Medulla oblongata (tissue), 1 donor: ENCODE data around the gene CERCAM.
"Not testable (repeated sequence)": the region's sequence is repeated elsewhere in the genome, so short reads cannot be mapped to it uniquely, and the experiment has no call there.

Experiments used
- DNase-seq: peaks from one replicate; pipeline ENCODE4 v3.0.0-alpha.2; 2015; ENCODE audit errors: extremely low spot score

Gene CERCAM

GRCh38 chr9:128392302-128393144 lies 28.1 kb upstream of the CERCAM start:
- DNase-seq, result no peak

GRCh38 chr9:128393145-128393775 lies 27.4 kb upstream of the CERCAM start:
- peak; percentile 87 for DNase-seq

- peak; percentile 32 for DNase-seq
These were observed 26.7 kb upstream of the CERCAM start for GRCh38 chr9:128393970-128394369.

DNA sequence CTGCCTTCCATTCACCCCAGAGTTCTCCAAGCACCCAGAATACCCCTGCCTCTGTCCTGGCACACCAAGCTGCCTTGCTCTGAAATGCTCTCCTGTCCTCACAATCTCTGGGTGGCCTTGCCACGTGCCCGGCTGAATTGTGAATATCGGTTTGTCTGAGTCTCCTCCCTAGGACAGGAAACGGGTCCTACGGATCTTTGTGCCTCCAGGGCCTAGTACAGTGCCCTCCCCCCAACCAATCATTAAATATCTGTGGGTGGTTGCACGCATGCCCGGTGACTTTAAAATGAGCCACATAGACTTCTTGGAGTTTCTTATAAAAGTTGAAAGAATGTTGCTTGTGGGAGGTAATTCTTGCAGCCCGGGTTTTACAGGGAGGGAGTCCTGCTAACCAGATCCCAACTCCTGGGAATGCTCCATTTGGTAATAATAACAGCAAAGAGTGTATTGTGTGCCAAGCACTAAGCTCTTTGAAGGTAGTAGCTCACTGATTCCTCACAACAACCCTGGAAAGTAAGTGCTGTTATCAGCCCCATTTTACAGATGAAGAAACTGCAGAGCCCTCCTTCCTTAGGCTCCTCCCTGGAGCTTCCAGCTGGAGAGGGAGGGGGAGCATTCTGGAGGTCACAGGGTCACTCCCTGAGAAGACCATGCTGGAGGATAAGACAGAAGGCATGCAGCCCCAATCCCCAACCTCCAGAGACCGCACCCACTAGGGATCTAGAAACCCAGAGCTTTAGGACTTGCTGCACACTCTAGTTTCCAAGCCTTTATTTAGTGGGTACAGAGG lies 26.1 kb upstream of the CERCAM start:
- DNase-seq, result peak; percentile 80

GRCh38 chr9:128396970-128397613 lies 23.6 kb upstream of the CERCAM start:
- peak; percentile 34 for DNase-seq

GRCh38 chr9:128397831-128398230 lies 22.8 kb upstream of the CERCAM start:
- no peak for DNase-seq

GRCh38 chr9:128399861-128400260 lies 20.8 kb upstream of the CERCAM start:
- no peak for DNase-seq

- peak; percentile 16 for DNase-seq
These were observed 16.1 kb upstream of the CERCAM start for GRCh38 chr9:128404560-128404959.

DNA sequence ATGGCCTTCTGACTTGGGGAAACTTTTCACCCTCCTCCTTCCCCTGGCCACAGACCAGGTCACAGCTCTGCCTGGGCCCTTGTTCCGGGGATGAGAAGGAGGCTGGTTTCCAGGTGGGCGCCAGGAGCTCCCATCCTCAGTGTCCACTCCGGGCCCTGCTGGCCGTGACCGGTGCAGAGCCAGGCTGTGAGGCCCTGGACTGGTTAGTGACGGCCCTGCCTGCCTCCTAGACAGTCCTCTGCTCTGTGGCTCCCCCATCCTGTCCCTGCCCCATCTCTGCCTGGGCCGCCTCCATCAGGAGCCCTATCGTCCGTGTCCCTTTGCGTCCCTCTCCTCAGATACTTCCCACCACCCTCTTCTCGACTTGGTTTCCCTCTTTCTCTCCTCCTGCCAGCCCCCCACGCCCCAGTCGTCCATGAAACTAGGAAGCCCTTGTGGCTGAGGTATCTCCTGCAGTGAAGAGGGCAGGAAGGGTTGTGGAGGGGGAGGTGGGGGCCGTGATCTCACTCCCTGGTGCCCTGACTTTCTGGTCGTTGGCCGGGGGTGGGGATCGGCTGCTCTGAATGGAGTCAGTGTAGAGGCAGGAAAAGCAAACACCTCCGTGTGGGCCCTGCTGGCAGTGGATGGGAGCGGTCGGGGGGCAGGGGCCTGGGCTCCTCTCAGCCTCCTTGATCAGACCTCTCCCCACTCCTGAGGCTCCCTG lies 15.4 kb upstream of the CERCAM start:
- peak; percentile 67 for DNase-seq

- peak; percentile 5 for DNase-seq
These were observed 14.9 kb upstream of the CERCAM start for GRCh38 chr9:128405780-128406171.

GRCh38 chr9:128406848-128407391 lies 13.7 kb upstream of the CERCAM start:
- DNase-seq, result peak; percentile 29

DNA sequence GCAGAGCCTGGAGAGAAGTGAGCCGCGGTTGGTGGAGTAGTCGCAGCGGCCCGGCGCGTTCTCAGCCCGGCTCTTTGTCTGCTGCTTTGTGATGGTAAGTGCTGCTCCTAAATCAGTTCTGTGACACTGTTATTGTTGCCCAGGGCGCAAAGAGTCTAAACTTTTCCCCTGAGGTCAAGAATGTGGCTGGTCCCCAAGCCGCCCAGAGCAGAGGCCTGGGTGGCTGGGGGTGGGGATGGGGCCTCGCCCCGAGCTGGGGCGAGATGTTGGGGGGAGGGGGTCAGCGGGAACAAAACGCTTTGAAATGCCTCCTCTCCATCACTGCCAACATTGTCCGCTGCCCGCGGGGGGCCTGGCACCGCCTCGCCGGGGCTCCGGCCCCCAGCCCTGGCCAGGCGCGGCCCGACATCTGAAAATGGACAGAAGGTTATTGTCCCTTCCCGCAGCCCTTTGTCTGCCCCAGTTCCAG lies 11.7 kb upstream of the CERCAM start:
- DNase-seq, result peak; percentile 89

DNA sequence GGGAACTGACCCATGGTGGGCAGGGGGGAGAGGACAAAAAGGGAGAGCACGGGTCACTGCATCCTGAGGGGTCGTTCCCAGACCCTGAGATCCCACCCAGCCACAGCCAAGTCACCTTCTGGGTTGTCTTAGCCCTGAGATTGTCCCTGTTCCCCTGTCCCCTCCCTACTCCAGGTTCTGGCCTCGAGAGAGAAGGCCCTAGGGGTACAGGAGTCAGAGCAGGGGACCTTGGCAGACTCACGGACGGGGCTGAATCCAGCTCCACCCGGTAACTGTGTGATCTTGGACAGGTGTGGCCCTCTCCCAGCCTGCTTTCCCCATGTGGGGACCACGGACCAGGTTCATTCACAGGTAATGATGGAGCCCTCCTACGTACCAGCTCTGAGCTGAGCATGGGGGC lies 11.2 kb upstream of the CERCAM start:
- no peak for DNase-seq

DNA sequence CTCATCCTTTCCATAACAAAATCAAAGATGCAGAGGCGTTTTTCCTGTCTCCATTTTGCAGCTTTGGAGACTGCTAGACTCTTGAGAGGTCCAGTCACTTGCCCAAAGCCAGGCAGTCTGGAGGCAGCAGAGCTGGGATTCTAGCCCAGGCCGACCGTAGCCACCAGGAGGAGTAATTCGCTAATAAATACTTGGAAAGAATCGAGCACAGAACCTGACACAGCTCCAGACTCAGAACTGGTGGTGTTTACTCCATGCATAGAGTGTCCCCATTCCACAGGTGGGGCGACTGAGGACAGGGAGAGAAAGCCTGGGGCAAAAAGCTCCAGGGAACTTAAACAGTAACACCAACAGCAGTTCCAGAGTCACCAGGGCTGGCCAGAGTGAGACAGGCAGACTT lies 10.7 kb upstream of the CERCAM start:
- peak; percentile 71 for DNase-seq

DNA sequence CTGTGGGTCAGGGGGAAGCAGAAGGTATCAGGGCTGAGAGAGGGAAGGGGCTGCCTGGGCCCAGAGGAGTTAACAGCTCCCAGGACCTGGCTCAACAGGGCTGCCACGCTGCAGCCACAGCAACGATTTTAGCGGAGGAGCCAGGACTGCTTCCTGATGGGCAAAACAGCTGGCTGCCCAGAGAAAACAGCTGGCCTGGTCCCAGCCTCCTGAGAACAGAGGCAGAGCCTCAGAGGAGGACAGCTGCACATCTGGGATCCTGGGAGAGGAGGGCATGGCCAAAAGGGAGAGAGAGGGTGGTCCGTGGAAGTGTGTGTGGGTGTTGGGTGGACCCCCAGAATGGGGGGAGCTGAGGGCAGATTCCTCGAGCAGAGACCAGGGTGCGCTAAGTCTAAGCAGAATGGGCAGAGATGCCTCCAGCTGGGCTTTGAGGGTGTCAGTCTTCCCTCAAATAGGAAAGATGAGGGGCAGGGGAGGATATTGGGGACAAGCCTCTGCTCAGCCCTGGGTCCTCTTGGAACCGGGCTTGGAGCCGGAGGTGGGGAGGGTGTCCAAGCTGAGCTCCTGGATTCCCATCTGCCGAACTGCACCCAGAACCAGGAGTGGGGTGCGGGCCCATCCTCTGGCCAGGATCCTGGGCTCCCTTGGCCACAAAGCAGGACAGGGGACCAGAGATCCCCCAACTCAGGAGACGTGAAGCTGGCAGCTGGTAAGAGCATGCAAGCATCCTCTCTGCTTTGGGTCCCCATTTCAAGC lies 9.1 kb upstream of the CERCAM start:
- DNase-seq, result peak; percentile 29

GRCh38 chr9:128412120-128412790 lies 8.4 kb upstream of the CERCAM start:
- DNase-seq, result peak; percentile 94

DNA sequence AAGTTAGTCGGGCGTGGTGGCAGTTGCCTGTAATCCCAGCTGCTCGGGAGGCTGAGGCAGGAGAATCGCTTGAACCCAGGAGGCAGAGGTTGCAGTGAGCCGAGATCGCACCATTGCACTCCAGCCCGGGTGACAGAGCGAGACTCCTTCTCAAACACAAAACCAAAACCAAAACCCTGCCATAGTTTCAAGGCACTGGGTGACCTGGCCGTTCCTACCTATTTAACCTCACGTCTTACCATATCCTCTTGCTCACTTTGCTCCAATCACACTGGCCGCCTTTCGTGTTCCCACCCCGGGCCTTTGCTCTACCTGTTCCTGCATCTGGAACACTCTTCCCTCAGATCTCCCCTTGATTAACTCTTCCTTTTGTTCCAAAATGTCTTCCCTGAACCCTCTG lies 6.9 kb upstream of the CERCAM start:
- DNase-seq, result not testable (repeated sequence)

DNA sequence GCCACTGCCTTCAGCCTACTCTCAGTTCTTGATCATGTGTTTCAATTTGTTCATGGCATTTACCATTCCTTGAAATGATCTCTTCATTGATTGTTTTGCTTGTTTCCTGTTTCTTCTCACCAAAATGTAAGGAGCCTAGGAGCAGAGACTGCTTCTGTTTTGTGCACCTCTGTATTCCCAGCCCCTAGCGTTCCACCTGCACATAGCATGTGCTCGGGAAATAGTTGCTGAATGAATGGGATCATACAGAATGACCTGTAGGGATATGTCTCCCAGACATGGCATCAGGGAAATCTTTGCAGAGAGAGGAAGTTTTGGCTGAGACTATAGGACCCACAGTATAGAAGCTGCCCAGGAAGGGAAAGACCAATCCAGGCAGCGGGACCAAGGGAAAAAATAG lies 6.2 kb upstream of the CERCAM start:
- no peak for DNase-seq

DNA sequence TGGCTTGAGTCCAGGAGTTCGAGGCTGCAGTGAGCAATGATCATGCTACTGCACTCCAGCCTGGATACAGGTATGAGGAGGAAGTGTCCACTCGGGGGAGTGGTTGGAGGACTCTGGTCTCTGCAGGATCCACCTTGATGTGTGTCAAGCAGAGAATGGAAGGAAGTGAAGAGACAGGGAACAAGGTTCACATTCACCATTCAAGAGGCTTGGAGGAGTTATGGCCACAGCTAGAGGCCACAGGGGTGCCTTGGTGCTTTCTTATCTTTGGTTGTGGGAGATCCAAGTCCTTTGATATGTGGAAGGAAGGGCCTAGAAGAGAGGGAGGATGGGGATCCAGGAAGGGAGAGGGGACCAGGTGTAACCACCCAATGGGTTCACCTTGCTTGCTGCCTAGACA lies 5.4 kb upstream of the CERCAM start:
- DNase-seq, result no peak

DNA sequence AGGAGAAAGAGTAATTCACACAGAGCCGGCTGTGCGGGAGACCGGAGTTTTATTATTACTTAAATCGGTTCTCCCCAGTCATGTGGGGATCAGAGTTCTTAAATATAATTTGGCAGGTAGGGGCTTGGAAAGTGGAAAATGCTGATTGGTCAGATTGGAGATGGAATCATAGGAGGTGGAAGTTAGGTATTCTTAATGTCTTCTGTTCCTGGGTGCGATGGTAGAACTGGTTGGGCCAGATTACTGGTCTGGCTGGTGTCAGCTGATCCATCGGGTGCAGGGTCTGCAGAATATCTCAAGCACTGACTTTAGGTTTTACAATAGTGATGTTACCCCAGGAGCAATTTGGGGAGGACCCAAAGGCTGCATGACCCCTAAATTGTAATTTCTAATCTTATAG lies 4.6 kb upstream of the CERCAM start:
- DNase-seq, result peak; percentile 12
